ENCODE measurements around the gene AMACR.

AMACR gene

DNA sequence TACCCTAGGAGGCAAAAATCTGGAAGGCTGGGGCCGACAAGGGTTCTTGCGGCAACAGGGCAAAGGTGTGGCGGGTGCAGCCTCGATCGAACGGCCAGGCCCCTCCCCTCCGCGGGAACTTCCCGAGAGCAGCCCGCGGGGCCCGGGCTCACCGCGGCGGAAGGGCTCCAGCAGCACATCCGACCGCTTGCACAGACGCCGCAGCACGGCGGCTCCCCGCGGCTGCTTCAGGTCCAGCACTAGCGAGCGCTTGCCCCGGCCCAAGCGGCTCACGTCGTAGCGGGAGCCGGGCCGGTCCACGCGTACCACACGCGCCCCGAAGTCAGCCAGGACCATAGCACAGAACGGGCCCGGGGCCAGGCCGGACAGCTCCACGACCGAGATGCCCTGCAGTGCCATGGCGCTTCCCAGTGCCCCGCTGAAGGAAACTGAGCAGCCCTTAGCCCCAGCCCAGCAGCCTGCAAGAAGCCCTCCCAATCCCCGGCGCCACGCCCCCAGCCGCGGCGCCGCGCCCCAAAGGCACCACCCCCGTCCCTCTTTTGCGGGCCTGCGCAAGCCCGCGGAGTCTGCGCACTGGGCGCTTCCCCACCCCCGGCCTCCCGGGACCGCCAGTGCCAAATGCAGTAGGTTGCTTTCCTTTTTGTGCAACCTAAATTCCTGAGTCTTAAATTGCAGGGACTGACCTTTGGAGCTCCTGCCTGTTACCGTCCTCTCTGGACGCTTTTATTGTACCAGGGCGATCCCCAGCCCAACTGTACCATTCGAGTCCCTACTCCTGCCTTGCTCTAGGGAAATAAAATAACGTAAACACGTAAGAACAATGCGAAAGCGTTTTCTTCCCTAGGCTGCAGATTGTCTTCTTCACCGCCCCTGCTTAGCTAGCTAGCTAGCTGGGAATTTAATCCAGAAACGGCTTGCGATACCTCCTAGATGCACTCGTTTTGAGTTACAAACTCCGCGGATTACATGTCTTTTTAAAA is at the start of gene AMACR:
TSS of gene AMACR (minus strand) at position 430 of the 980 bp plus-strand sequence. CDS start at position 399, 31 bp downstream.
- TF ChIP-seq GATA3 (IDR thresholded peaks at IDR 0.05; ENCODE audit: low read depth, low read length) (no peak), GATA2 (IDR thresholded peaks at IDR 0.05; ENCODE audit: low read depth, low read length) (no peak)

DNA sequence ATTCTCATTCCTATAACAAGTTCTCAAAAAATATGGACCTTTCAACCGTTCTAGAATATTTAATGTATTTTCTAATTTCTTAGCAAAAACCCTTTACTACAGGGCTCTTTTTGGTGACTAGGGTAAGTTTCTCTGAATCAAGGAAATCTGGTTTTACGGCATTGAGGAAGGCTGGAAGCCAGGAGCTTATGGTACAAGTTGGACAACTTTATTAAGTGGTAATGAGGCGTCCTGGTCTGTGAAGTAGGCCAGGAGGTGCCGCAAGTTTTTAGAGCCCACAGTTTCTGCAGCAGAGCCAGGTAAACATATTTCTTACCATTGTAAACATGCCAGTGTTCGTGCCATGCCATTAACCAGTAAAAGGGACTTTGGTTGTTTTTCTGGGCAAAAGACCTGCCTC is 49.7 kb upstream of the AMACR start:
- TF ChIP-seq GATA3 (IDR thresholded peaks at IDR 0.05; ENCODE audit: low read depth, low read length): no peak

- TF ChIP-seq GATA3 (IDR thresholded peaks at IDR 0.05; ENCODE audit: low read depth, low read length) (no peak), GATA2 (IDR thresholded peaks at IDR 0.05; ENCODE audit: low read depth, low read length) (no peak)
These were observed 49.3 kb upstream of the AMACR start for GRCh38 chr5:34057118-34057517.

GRCh38 chr5:34055667-34056066 is 47.8 kb upstream of the AMACR start:
- no peak for TF ChIP-seq GATA3 (IDR thresholded peaks at IDR 0.05; ENCODE audit: low read depth, low read length)
- TF ChIP-seq GATA2 (IDR thresholded peaks at IDR 0.05; ENCODE audit: low read depth, low read length): no peak

DNA sequence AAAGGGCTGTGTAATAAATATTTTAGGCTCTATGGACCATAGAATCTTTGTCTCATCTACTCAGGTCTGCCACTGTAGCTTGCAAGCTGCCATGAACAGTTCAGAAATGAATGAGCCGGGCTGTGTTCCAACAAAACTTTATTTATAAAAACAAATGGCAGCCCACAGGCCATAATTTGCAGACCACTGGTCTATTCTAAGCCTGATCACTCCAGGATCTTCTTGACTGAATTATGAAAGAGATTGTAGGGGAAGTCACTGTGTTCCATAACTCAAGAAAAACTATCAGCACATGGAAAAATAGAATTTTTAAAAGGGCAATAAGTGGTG is 46.5 kb upstream of the AMACR start:
- TF ChIP-seq GATA3 (IDR thresholded peaks at IDR 0.05; ENCODE audit: low read depth, low read length) (no peak), GATA2 (IDR thresholded peaks at IDR 0.05; ENCODE audit: low read depth, low read length) (no peak)

- no peak for TF ChIP-seq GATA3 (IDR thresholded peaks at IDR 0.05; ENCODE audit: low read depth, low read length)
- TF ChIP-seq GATA2 (IDR thresholded peaks at IDR 0.05; ENCODE audit: low read depth, low read length): no peak
These were observed 45.9 kb upstream of the AMACR start for GRCh38 chr5:34053571-34054399.

- TF ChIP-seq GATA2 (IDR thresholded peaks at IDR 0.05; ENCODE audit: low read depth, low read length): no peak
- no peak for TF ChIP-seq GATA3 (IDR thresholded peaks at IDR 0.05; ENCODE audit: low read depth, low read length)
These were observed 45.3 kb upstream of the AMACR start for GRCh38 chr5:34053133-34053532.

DNA sequence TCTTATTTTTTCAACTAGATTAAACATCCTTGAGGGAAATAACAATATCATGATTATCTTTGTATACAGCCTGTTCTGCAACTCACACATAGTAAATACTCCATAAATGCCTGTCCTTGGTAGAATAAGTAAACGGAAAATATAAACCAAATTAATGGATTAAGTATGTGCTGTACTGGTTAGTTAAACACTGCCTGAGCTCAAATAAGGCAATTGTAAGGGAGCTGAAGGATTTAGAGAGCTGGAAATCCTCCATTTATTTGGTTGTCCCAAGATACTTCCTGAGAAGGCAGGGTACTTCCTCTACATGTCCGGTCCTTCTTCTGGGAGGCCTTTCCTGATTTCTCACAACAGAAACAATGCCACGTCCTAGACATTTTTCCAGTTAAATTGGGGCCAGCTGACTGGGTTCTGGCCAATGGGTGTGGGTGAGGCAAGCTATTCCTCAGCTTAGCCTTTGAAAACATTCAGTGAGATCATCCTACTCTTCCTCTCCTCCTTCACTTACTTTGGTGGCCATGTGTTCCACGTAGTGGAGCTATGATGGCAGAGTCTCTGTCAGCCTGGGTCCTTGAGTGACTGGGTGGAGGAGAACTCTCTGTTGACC is 43.6 kb upstream of the AMACR start:
- TF ChIP-seq GATA3 (IDR thresholded peaks at IDR 0.05; ENCODE audit: low read depth, low read length) (no peak), GATA2 (IDR thresholded peaks at IDR 0.05; ENCODE audit: low read depth, low read length) (no peak)

DNA sequence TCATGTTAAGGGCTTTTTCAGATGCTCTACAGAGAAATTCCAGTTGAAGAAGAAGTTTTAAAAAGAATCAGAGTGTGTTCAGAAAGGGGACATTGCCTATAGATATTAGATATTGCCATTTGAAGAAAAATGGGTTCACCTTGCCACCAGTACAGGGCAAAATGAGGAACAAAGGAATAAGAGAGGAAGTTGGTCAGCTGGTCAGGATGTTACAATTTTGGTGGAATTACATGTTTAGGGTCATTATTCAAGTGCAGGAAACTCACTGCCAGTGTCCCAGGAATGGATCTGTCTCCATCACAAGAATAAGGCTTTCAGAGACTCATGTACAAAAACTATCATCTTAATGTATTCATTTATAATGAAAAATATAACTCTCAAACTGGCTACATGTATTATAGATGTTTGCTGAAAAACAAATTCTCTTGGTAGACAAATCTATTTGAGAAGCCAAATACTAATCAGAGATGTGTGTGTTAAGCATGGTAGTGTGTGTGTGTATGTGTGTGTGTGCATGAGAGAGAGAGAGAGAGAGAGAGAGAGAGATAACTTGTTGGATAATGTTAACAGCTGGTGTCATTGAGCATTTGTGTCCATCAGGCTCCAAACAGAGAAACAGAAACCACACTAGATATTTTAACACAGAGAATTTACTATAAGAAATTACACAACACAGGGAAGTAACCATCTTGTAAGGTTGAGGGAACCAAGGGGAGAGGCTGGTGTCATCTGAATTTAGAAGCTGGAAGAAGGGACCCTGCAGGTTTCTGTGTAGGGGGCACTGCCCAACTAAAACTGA is 40.1 kb upstream of the AMACR start:
- TF ChIP-seq GATA2 (IDR thresholded peaks at IDR 0.05; ENCODE audit: low read depth, low read length): no peak
- no peak for TF ChIP-seq GATA3 (IDR thresholded peaks at IDR 0.05; ENCODE audit: low read depth, low read length)

GRCh38 chr5:34047143-34047542 is 39.3 kb upstream of the AMACR start:
- no peak for TF ChIP-seq GATA2 (IDR thresholded peaks at IDR 0.05; ENCODE audit: low read depth, low read length)
- TF ChIP-seq GATA3 (IDR thresholded peaks at IDR 0.05; ENCODE audit: low read depth, low read length): no peak

DNA sequence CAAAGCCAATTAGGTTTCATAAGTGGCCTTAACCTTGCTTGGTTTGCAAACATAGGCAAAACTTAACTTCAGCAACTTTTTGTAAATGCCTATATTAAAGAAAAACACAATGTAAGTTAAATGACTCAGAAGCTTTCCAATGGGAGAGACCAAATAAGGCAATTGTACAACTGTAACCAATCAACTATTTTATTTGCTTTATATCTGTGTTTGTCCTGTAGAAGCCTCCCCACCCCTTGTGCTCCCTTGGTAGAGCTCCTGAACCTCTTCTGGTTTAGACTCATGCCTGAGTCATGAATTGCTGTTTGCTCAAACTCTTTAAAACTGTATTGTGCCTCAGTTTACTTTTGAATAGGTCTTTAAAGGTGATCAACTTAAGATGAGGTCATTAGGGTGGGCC is 38.1 kb upstream of the AMACR start:
- no peak for TF ChIP-seq GATA3 (IDR thresholded peaks at IDR 0.05; ENCODE audit: low read depth, low read length)
- TF ChIP-seq GATA2 (IDR thresholded peaks at IDR 0.05; ENCODE audit: low read depth, low read length): no peak

GRCh38 chr5:34045023-34045422 is 37.2 kb upstream of the AMACR start:
- no peak for TF ChIP-seq GATA2 (IDR thresholded peaks at IDR 0.05; ENCODE audit: low read depth, low read length)
- no peak for TF ChIP-seq GATA3 (IDR thresholded peaks at IDR 0.05; ENCODE audit: low read depth, low read length)

DNA sequence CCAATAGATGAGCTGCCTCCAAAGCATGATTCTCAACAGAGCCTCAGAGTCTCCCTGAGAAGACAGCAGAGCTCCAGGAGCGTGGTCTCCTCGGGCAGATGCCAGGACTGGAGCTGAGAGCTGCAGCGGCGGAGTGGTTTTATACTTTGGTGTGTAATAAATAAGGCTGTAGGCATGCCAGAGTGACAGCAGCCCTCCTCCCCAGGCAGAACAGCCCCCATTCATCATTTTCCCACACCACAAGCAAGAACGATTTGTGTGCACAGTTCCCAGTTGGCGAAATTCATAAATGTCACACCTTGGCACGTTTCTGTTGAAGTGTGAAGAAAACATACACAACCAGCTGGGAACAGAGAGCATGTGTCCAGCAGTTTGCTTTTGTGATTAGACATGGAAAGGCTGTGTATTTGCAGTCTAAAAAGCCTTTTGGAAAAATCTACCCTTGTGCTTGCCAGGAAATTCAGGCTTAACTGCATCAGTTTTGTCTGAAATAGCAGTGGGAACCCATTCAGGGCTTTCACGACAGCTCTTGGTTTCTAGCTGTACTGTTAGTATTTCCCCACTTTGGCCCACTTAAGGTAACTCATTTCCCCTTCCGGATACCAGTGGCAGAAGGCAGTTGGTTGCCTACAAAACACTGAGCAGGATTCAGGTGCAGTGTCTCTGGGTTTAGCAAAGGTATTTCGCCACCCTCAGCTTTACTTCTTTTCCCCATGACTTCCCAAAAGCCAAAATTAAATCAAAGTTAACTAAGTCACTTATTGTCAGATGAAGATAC is 35.4 kb upstream of the AMACR start, which contains the start of gene C1QTNF3:
TSS of gene C1QTNF3 (minus strand) at position 115 of the 778 bp plus-strand sequence. CDS start at position 27, 88 bp downstream.
- TF ChIP-seq GATA2 (IDR thresholded peaks at IDR 0.05; ENCODE audit: low read depth, low read length) (no peak), GATA3 (IDR thresholded peaks at IDR 0.05; ENCODE audit: low read depth, low read length) (no peak)

All from SH-SY5Y (cell line).